Trophoblast cell (in vitro differentiated cells and primary cell): ENCODE data around the gene COL23A1.

ENCODE experiments used
- DNase-seq, 2 donors: peaks; one replicate each; pipeline ENCODE4 v3.0.0-alpha.2; 2016
- H2AFZ ChIP-seq: 2 replicates; pipeline ENCODE4 v1.6.1; 2013; ENCODE audit warnings: low read length, moderate library complexity, mild to moderate bottlenecking; ENCODE audit not compliant: insufficient read depth, poor library complexity
- H2AK5ac ChIP-seq: 2 replicates; pipeline ENCODE4 v1.6.1; 2013; ENCODE audit warnings: mild to moderate bottlenecking, low read length
- H2BK120ac ChIP-seq: 2 replicates; pipeline ENCODE4 v1.6.1; 2013; ENCODE audit warnings: low read length, mild to moderate bottlenecking, moderate library complexity; ENCODE audit not compliant: insufficient read depth, poor library complexity
- H2BK12ac ChIP-seq: 2 replicates; pipeline ENCODE4 v1.6.1; 2013; ENCODE audit warnings: mild to moderate bottlenecking, low read length, moderate library complexity
- H2BK5ac ChIP-seq: 2 replicates; pipeline ENCODE4 v1.6.1; 2013; ENCODE audit warnings: low read length, low read depth, moderate library complexity, mild to moderate bottlenecking; ENCODE audit not compliant: poor library complexity
- H3K14ac ChIP-seq: 2 replicates; pipeline ENCODE4 v1.6.1; 2013; ENCODE audit warnings: mild to moderate bottlenecking, low read length
- H3K18ac ChIP-seq: 2 replicates; pipeline ENCODE4 v1.6.1; 2013; ENCODE audit warnings: mild to moderate bottlenecking, low read length
- H3K23ac ChIP-seq: 2 replicates; pipeline ENCODE4 v1.6.1; 2013; ENCODE audit warnings: low read length
- H3K27ac ChIP-seq: 2 replicates; pipeline ENCODE4 v1.5.1; 2013; ENCODE audit warnings: low read depth, mild to moderate bottlenecking, inconsistent platforms, low read length, moderate library complexity
- H3K27me3 ChIP-seq: 2 replicates; pipeline ENCODE4 v1.6.1; 2013; ENCODE audit warnings: inconsistent platforms, mild to moderate bottlenecking, low read length, moderate library complexity; ENCODE audit not compliant: insufficient read depth
- H3K36me3 ChIP-seq, 2 experiments: 1 replicate in 1 of 2; 2 replicates in 1 of 2; pipeline ENCODE4 v1.6.1; 2013; ENCODE audit warnings: low read length in 2 of 2, mild to moderate bottlenecking in 2 of 2, moderate library complexity in 1 of 2; ENCODE audit not compliant: insufficient read depth in 2 of 2, control insufficient read depth in 1 of 2
- H3K4ac ChIP-seq: 2 replicates; pipeline ENCODE4 v1.6.1; 2013; ENCODE audit warnings: low read depth, mild to moderate bottlenecking, low read length, moderate library complexity
- H3K4me1 ChIP-seq, 2 experiments: 1 replicate in 1 of 2; 2 replicates in 1 of 2; pipeline ENCODE4 v1.6.1; 2013; ENCODE audit warnings: low read length in 2 of 2, mild to moderate bottlenecking in 2 of 2, moderate library complexity in 1 of 2; ENCODE audit not compliant: insufficient read depth in 2 of 2, control insufficient read depth in 1 of 2
- H3K4me2 ChIP-seq: 2 replicates; pipeline ENCODE4 v1.6.1; 2013; ENCODE audit warnings: inconsistent platforms, mild to moderate bottlenecking, low read length, moderate library complexity
- H3K4me3 ChIP-seq: 2 replicates; pipeline ENCODE4 v1.5.1; 2013; ENCODE audit warnings: mild to moderate bottlenecking, low read depth, low read length, inconsistent platforms
- H3K79me1 ChIP-seq: one replicate; pipeline ENCODE4 v1.6.1; 2013; ENCODE audit warnings: low read length
- H3K79me2 ChIP-seq: 2 replicates; pipeline ENCODE4 v1.6.1; 2013; ENCODE audit warnings: low read length, mild to moderate bottlenecking; ENCODE audit not compliant: control insufficient read depth, insufficient read depth, poor library complexity
- H3K9ac ChIP-seq: 2 replicates; pipeline ENCODE4 v1.6.1; 2013; ENCODE audit warnings: mild to moderate bottlenecking, low read length
- H3K9me3 ChIP-seq: 2 replicates; pipeline ENCODE4 v1.6.1; 2013; ENCODE audit warnings: low read depth, mild to moderate bottlenecking, control low read depth, inconsistent platforms, low read length; ENCODE audit not compliant: insufficient read depth
- H4K12ac ChIP-seq: 2 replicates; pipeline ENCODE4 v1.6.1; 2013; ENCODE audit warnings: low read depth, mild to moderate bottlenecking, low read length, moderate library complexity
- H4K8ac ChIP-seq: 2 replicates; pipeline ENCODE4 v1.6.1; 2013; ENCODE audit warnings: low read depth, mild to moderate bottlenecking, low read length, moderate library complexity
- H4K91ac ChIP-seq: one replicate; pipeline ENCODE4 v1.6.1; 2013; ENCODE audit warnings: low read depth, mild to moderate bottlenecking, low read length, moderate library complexity
- WGBS: extraction: QIAGEN DNeasy Blood & Tissue Kit; methylation state at CpG from one replicate; pipeline ENCODE4 v1.1.7; 2013; ENCODE audit warnings: missing lambda C conversion rate; ENCODE audit not compliant: insufficient read length, insufficient coverage; ENCODE audit errors: extremely low coverage; 5-methylcytosine and 5-hydroxymethylcytosine counted together

Gene COL23A1

GRCh38 chr5:178483620-178484019 lies 106.6 kb downstream of the COL23A1 start:
- Histone ChIP-seq H4K12ac (no peak overlapping the region), H3K9ac (no peak overlapping the region), H4K8ac (no peak overlapping the region), H3K79me1 (no peaks in the 10 kb centered on the region), H3K23ac (no peak overlapping the region), H3K36me3 (no peaks in the 10 kb centered on the region), H3K9me3 (no peaks in the 10 kb centered on the region), H3K14ac (no peak overlapping the region), H3K27me3 (no peaks in the 10 kb centered on the region), H4K91ac (no peak overlapping the region), H2BK120ac (no peak overlapping the region), H3K18ac (no peak overlapping the region), H2BK5ac (no peak overlapping the region), H3K4ac (no peak overlapping the region), H2BK12ac (no peak overlapping the region), H3K79me2 (no peaks in the 10 kb centered on the region), H3K4me3 (no peak overlapping the region), H2AK5ac (no peak overlapping the region), H2AFZ (no peak overlapping the region), H3K4me2 (no peak overlapping the region), H3K27ac (no peak overlapping the region), H3K4me1 (no peaks in the 10 kb centered on the region)
- no peak for DNase-seq
- no CpG with 5 or more reads among the region's 9 CpGs for WGBS

- Histone ChIP-seq H4K12ac (no peak overlapping the region), H4K8ac (no peak overlapping the region), H2BK120ac (peak overlapping the region; percentile 11), H3K23ac (no peak overlapping the region), H4K91ac (no peak overlapping the region), H3K4me2 (no peak overlapping the region), H3K9ac (no peak overlapping the region), H2AFZ (no peak overlapping the region), H3K36me3 (peaks cover 0 to 2% of the 10 kb centered on the region in 2 experiments), H3K14ac (no peak overlapping the region), H2BK12ac (no peak overlapping the region), H3K9me3 (peaks cover 5% of the 10 kb centered on the region), H3K27ac (no peak overlapping the region), H3K18ac (no peak overlapping the region), H3K27me3 (no peaks in the 10 kb centered on the region), H3K4me3 (no peak overlapping the region), H3K4ac (no peak overlapping the region), H3K79me2 (no peaks in the 10 kb centered on the region), H3K4me1 (peaks cover 0 to 2% of the 10 kb centered on the region in 2 experiments), H2BK5ac (no peak overlapping the region), H2AK5ac (no peak overlapping the region), H3K79me1 (no peaks in the 10 kb centered on the region)
- DNase-seq, result no peak
- WGBS, result no CpG with 5 or more reads among the region's 9 CpGs
Observed at GRCh38 chr5:178479261-178479660, 110.9 kb downstream of the COL23A1 start.

GRCh38 chr5:178478370-178478769 lies 111.8 kb downstream of the COL23A1 start:
- Histone ChIP-seq H3K23ac (no peak overlapping the region), H3K79me2 (no peaks in the 10 kb centered on the region), H3K27me3 (no peaks in the 10 kb centered on the region), H4K8ac (no peak overlapping the region), H3K18ac (no peak overlapping the region), H3K4me2 (no peak overlapping the region), H3K4me3 (no peak overlapping the region), H3K79me1 (no peaks in the 10 kb centered on the region), H3K9ac (no peak overlapping the region), H2BK12ac (no peak overlapping the region), H4K91ac (no peak overlapping the region), H2AFZ (no peak overlapping the region), H3K14ac (no peak overlapping the region), H3K9me3 (peaks cover 5% of the 10 kb centered on the region), H3K27ac (no peak overlapping the region), H3K4me1 (peaks cover 0 to 2% of the 10 kb centered on the region in 2 experiments), H4K12ac (no peak overlapping the region), H2BK120ac (no peak overlapping the region), H2BK5ac (no peak overlapping the region), H3K4ac (no peak overlapping the region), H3K36me3 (peaks cover 0 to 2% of the 10 kb centered on the region in 2 experiments), H2AK5ac (no peak overlapping the region)
- no CpG with 5 or more reads among the region's 5 CpGs for WGBS
- no peak for DNase-seq

GRCh38 chr5:178477802-178478201 lies 112.4 kb downstream of the COL23A1 start:
- H3K79me1 ChIP-seq, result no peaks in the 10 kb centered on the region
- no peak overlapping the region for H2AFZ ChIP-seq
- no peak overlapping the region for H3K18ac ChIP-seq
- H3K4me1 ChIP-seq, result peaks cover 0 to 2% of the 10 kb centered on the region in 2 experiments
- H3K27me3 ChIP-seq, result no peaks in the 10 kb centered on the region
- H4K12ac ChIP-seq, result no peak overlapping the region
- no peak overlapping the region for H3K4ac ChIP-seq
- no peak overlapping the region for H2BK12ac ChIP-seq
- no peak overlapping the region for H2AK5ac ChIP-seq
- DNase-seq, result no peak
- H3K14ac ChIP-seq, result no peak overlapping the region
- no peak overlapping the region for H4K8ac ChIP-seq
- WGBS, result no CpG with 5 or more reads among the region's 8 CpGs
- H3K9ac ChIP-seq, result no peak overlapping the region
- H3K79me2 ChIP-seq, result no peaks in the 10 kb centered on the region
- H3K9me3 ChIP-seq, result peaks cover 5% of the 10 kb centered on the region
- H3K27ac ChIP-seq, result no peak overlapping the region
- H3K23ac ChIP-seq, result no peak overlapping the region
- H3K4me2 ChIP-seq, result no peak overlapping the region
- peaks cover 0 to 2% of the 10 kb centered on the region in 2 experiments for H3K36me3 ChIP-seq
- no peak overlapping the region for H2BK5ac ChIP-seq
- H4K91ac ChIP-seq, result no peak overlapping the region
- no peak overlapping the region for H2BK120ac ChIP-seq
- no peak overlapping the region for H3K4me3 ChIP-seq
